ENCODE measurements around the gene ANGPT4. TPM values are rescaled to one million over a fixed set of nuclear protein-coding genes. Genes with fewer than 3 reads are reported as not detected.

ANGPT4 gene
- total and polyA plus RNA-seq, 2 of the 8 experiments (the other 6 are each of a cell fraction or from before 2014, with no cell fraction given): 0.07 to 0.33 TPM

DNA sequence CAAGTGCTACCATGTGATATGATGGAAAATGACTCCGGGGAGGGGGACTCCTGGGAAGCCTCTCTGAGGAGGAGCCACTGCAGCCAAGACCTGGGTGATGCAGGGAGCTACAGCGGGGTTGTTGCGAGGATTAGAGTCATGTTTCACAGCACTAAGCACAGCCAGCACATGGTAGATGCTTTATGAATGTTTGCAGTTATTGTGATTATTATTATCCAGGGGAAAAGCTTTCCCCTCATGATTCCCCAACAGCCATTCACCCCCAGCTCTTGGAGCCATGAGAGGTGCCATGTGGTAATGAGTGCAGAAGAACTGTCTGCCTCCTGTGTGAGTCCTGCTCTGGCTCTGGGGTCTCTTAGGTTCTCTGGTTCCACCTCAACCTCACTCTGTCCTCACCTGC, 46.1 kb upstream of the ANGPT4 start:
- no peak overlapping the region for H3K4me2 ChIP-seq (ENCODE audit: insufficient read depth in 1 of 2, low read depth in 2 of 2, low read length in 2 of 2)
- no peak overlapping the region for H3K4me3 ChIP-seq (ENCODE audit: extremely low read depth in 1 of 4, insufficient read depth in 2 of 4, low read depth in 3 of 4, low read length in 4 of 4)
- no peak overlapping the region for H2BK12ac ChIP-seq (ENCODE audit: low read depth, low read length)
- H4K91ac ChIP-seq (replicated peaks; ENCODE audit: insufficient read length, low read length): no peak overlapping the region
- H3K23ac ChIP-seq (ENCODE audit: insufficient read length): no peak overlapping the region
- no peak overlapping the region for H2BK20ac ChIP-seq (ENCODE audit: low read length)
- H3K4me1 ChIP-seq (replicated peaks in 1 of 4; ENCODE audit: control insufficient read depth in 3 of 4, insufficient read depth in 4 of 4, low read length in 3 of 4): peaks cover 0 to 3% (median 0%) of the 10 kb centered on the region in 4 experiments; a peak in 1 of 7 replicates
- H3K18ac ChIP-seq (ENCODE audit: extremely low read depth, low read length): no peak overlapping the region
- no peaks in the 10 kb centered on the region for H3K27me3 ChIP-seq (replicated peaks in 1 of 4; ENCODE audit: control insufficient read depth in 3 of 4, extremely low read depth in 1 of 4, insufficient read depth in 3 of 4, low read length in 3 of 4)
- H4K8ac ChIP-seq (ENCODE audit: extremely low read depth, insufficient read depth, low read length): no peak overlapping the region
- ChIA-PET POLR2A (ENCODE audit: partially characterized antibody) (no interaction called here), CTCF (ENCODE audit: partially characterized antibody) (interaction anchor here (1.0 to 2.8 kb wide), 5 partner anchors 11 to 107 kb away, joined by 4 to 13 read pairs (median 5); no protein-coding TSS in a partner anchor)
- H3K79me2 ChIP-seq (ENCODE audit: control insufficient read depth in 1 of 2, insufficient read depth in 2 of 2, low read length in 2 of 2): no peaks in the 10 kb centered on the region
- H3K56ac ChIP-seq (replicated peaks; ENCODE audit: insufficient read length, low read depth, low read length): no peak overlapping the region
- WGBS, 2 experiments (ENCODE audit: extremely low coverage in 1 of 2, insufficient coverage in 1 of 2, insufficient read length in 1 of 2, insufficient replicate concordance in 2 of 2, low coverage in 1 of 2, low lambda C conversion rate in 2 of 2, missing lambda C conversion rate in 1 of 2): 87% methylated on average over 3 of the region's 3 CpGs; no CpG with 5 or more reads in 1 of the 2 experiments
- H3K27ac ChIP-seq (ENCODE audit: low read depth, low read length): no peak overlapping the region
- H3K14ac ChIP-seq (ENCODE audit: insufficient read length): no peak overlapping the region
- no peak overlapping the region for H3K4ac ChIP-seq (replicated peaks; ENCODE audit: insufficient read length, low read depth, low read length)
- no peaks in the 10 kb centered on the region for H3K36me3 ChIP-seq (ENCODE audit: control insufficient read depth in 2 of 4, insufficient read depth in 4 of 4, low read length in 3 of 4)
- H4K5ac ChIP-seq (ENCODE audit: insufficient read length, low read depth, low read length): no peak overlapping the region
- DNase-seq (ENCODE audit: low read depth in 1 of 2, low spot score in 2 of 2): no peak
- no peaks in the 10 kb centered on the region for H3K79me1 ChIP-seq (ENCODE audit: low read depth, low read length)
- no peak overlapping the region for H2BK15ac ChIP-seq (ENCODE audit: low read length)
- H4K20me1 ChIP-seq (replicated peaks in 1 of 2; ENCODE audit: control insufficient read depth in 1 of 2, insufficient read depth in 2 of 2, low read length in 2 of 2): peaks cover 0 to 2% of the 10 kb centered on the region in 2 experiments
- no peaks in the 10 kb centered on the region for H3K9me3 ChIP-seq (ENCODE audit: insufficient read depth in 2 of 2, low read depth in 1 of 2, low read length in 1 of 2)
- H2BK5ac ChIP-seq (ENCODE audit: low read depth, low read length): no peak overlapping the region
- no peak overlapping the region for H3K9ac ChIP-seq (replicated peaks in 1 of 4; ENCODE audit: extremely low read depth in 1 of 4, low read depth in 3 of 4, low read length in 3 of 4)
- peaks cover 4% of the 10 kb centered on the region; the same call in 1 of the 2 replicates for H3K23me2 ChIP-seq (ENCODE audit: low read depth, low read length)
- no peak overlapping the region for H2BK120ac ChIP-seq (replicated peaks; ENCODE audit: low read depth, low read length)
- no peak overlapping the region for H2AFZ ChIP-seq (ENCODE audit: low read length)
- no peak for FAIRE-seq
- H2AK5ac ChIP-seq (ENCODE audit: low read depth, low read length): no peak overlapping the region
- TF ChIP-seq YY1 (IDR thresholded peaks at IDR 0.05; ENCODE audit: low read depth, low read length) (no peak), SAP30 (IDR thresholded peaks at IDR 0.05; ENCODE audit: insufficient read depth, insufficient replicate concordance, low read length) (no peak), JUND (IDR thresholded peaks at IDR 0.05; ENCODE audit: low read length) (no peak), TBP (IDR thresholded peaks at IDR 0.05; ENCODE audit: low read depth, low read length) (no peak), HDAC6 (IDR thresholded peaks at IDR 0.05; ENCODE audit: low read depth, low read length) (no peak), SIX5 (IDR thresholded peaks at IDR 0.05; ENCODE audit: low read depth, low read length) (no peak), RNF2 (IDR thresholded peaks at IDR 0.05; ENCODE audit: borderline replicate concordance, low read depth, low read length, missing control alignments, poor library complexity, severe bottlenecking) (no peak), SIRT6 (IDR thresholded peaks at IDR 0.05; ENCODE audit: low read length) (no peak), GABPA (IDR thresholded peaks at IDR 0.05; ENCODE audit: borderline replicate concordance, insufficient read depth, low read length) (no peak), POU5F1 (IDR thresholded peaks at IDR 0.05; ENCODE audit: low read depth, low read length) (no peak), SUZ12 (IDR thresholded peaks at IDR 0.05; ENCODE audit: low read length) (no peak), ZNF274 (IDR thresholded peaks at IDR 0.05; ENCODE audit: borderline replicate concordance, extremely low read depth, low read length) (no peak)
- TF ChIP-seq, protein P1, sequence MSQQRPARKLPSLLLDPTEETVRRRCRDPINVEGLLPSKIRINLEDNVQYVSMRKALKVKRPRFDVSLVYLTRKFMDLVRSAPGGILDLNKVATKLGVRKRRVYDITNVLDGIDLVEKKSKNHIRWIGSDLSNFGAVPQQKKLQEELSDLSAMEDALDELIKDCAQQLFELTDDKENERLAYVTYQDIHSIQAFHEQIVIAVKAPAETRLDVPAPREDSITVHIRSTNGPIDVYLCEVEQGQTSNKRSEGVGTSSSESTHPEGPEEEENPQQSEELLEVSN (IDR thresholded peaks at IDR 0.05): no peak
